Esophagus muscularis mucosa (tissue), 4 donors: ENCODE results near the gene FOXC2. TPM values are rescaled to one million over a fixed set of nuclear protein-coding genes. Genes with fewer than 3 reads are reported as not detected.

Experiments
- DNase-seq: peaks from one replicate; pipeline ENCODE4 v3.0.0-alpha.2; 2017; ENCODE audit errors: extremely low spot score
- H3K27ac ChIP-seq, 4 donors: fragments of 200-600 bp; sonication (generic); replicated peaks in 1 of 4; 1 replicate in 3 of 4; 2 replicates in 1 of 4; pipeline ENCODE4 v1.5.1; 2016 to 2019; ENCODE audit warnings: mild to moderate bottlenecking in 1 of 4
- H3K27me3 ChIP-seq, 4 donors: fragments of 200-600 bp; sonication (generic); one replicate each; pipeline versions ENCODE4 v1.5.1 to v1.6.0; 2016 to 2019
- H3K36me3 ChIP-seq, 4 donors: fragments of 200-600 bp; sonication (generic); one replicate each; pipeline ENCODE4 v1.5.1; 2016 to 2019
- H3K4me1 ChIP-seq, 4 donors: fragments of 200-600 bp; sonication (generic); one replicate each; pipeline ENCODE4 v1.5.1; 2016 to 2019
- H3K4me3 ChIP-seq, 4 donors: fragments of 200-600 bp; sonication (generic); 1 replicate in 2 of 4; 2 replicates in 2 of 4; pipeline ENCODE4 v1.5.1; 2016 to 2019; ENCODE audit warnings: mild to moderate bottlenecking in 4 of 4, moderate library complexity in 1 of 4
- H3K9me3 ChIP-seq, 4 donors: fragments of 200-600 bp; sonication (generic); 1 replicate in 3 of 4; 2 replicates in 1 of 4; pipeline ENCODE4 v1.5.1; 2016 to 2019
- EP300 ChIP-seq: sonication (generic); formaldehyde crosslinking; IDR thresholded peaks from one replicate; pipeline ENCODE4 v1.6.1; 2017; ENCODE audit warnings: antibody characterized with exemption
- POLR2A ChIP-seq: fragments of 450-650 bp; IDR thresholded peaks from one replicate; pipeline ENCODE4 v1.6.1; 2017; ENCODE audit warnings: antibody characterized with exemption, moderate library complexity, mild to moderate bottlenecking, low read depth
- POLR2AphosphoS5 ChIP-seq, 2 donors: sonication (generic); formaldehyde crosslinking; IDR thresholded peaks; one replicate each; pipeline ENCODE4 v1.6.1; 2017; ENCODE audit warnings: antibody characterized with exemption in 2 of 2
- WGBS: methylation state at CpG from one replicate; pipeline ENCODE4 v1.1.5; 2018; 5-methylcytosine and 5-hydroxymethylcytosine counted together
- intact Hi-C: fragments of 100-400 bp; cut with DNase I; formaldehyde crosslinking; loops from one replicate; pipeline ENCODE4 v1.15.1; 2023
- total RNA-seq, 4 donors: library from RNA; depleted of rRNA; stranded (reverse); fragments of >200 nt; gene quantifications; one replicate each; pipeline versions ENCODE4 v1.1.0 to v1.2.1, GENCODE V29; 2016
- TF ChIP-seq, protein P1 (sequence below), 3 experiments: fragments of 200-600 bp in 2 of 3; fragments of 450-650 bp in 1 of 3; sonication (generic) in 2 of 3; IDR thresholded peaks; one replicate each; pipeline ENCODE4 v1.5.1; 2017 to 2019; ENCODE audit warnings: antibody characterized with exemption in 3 of 3, mild to moderate bottlenecking in 2 of 3, moderate library complexity in 1 of 3

Gene FOXC2
- total RNA-seq, 4 donors from 2014 or later: 0.71 to 1.7 (median 1.1) TPM

DNA sequence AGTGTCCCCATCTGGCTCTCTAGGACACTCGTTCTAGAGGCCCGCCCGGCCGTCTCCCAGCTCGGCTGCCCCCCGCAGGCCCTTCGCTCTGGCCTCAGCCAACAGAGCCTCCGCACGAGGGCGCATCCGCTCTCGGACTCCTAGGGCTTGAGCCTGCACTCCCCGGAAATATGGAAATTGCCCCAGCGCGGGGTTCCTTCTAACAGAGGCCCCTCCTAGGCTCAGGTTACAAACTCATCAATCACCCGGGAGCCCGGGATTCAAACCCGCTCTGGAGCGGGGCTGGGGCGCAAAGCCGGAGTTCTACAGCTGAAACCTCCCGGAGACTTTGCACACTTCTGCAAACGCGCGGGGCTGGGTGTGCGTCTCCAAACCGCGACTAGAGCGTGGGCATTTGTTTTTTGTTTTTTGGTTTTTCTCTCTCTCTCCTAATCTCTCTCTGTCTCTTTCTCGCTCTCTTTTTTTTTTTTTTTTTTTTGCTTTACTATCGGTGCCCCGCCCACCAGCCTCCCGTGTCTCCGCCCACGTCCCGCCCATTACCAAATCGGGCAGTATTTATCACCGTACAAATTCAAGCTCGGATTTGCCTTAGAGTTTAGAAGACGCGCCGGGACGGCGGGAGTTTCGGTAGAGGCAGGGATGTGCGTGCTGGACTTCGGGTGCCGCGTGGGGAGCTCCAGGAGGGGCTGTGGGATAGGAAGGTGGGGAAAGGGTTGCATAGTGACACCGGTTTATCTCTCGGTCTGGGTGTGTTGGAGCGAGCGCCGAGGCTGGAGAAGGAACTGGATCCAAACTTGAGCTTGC lies 9.3 kb downstream of the FOXC2 start:
- TF ChIP-seq POLR2A: no peak
- TF ChIP-seq, protein P1, sequence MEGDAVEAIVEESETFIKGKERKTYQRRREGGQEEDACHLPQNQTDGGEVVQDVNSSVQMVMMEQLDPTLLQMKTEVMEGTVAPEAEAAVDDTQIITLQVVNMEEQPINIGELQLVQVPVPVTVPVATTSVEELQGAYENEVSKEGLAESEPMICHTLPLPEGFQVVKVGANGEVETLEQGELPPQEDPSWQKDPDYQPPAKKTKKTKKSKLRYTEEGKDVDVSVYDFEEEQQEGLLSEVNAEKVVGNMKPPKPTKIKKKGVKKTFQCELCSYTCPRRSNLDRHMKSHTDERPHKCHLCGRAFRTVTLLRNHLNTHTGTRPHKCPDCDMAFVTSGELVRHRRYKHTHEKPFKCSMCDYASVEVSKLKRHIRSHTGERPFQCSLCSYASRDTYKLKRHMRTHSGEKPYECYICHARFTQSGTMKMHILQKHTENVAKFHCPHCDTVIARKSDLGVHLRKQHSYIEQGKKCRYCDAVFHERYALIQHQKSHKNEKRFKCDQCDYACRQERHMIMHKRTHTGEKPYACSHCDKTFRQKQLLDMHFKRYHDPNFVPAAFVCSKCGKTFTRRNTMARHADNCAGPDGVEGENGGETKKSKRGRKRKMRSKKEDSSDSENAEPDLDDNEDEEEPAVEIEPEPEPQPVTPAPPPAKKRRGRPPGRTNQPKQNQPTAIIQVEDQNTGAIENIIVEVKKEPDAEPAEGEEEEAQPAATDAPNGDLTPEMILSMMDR (IDR thresholded peaks at IDR 0.05): peak; percentile 17 to 34 (median 28)
- TF ChIP-seq POLR2AphosphoS5 (IDR thresholded peaks at IDR 0.05): peak; percentile 36 to 69
- no peak for TF ChIP-seq EP300
- Histone ChIP-seq H3K4me1 (peaks cover 9 to 35% (median 28%) of the 10 kb centered on the region in 4 donors), H3K4me3 (peak overlapping the region; percentile 31 to 48 (median 38)), H3K27ac (peak overlapping the region; percentile 3 to 47 (median 40)), H3K27me3 (peaks cover 0 to 98% (median 53%) of the 10 kb centered on the region in 4 donors), H3K9me3 (no peaks in the 10 kb centered on the region), H3K36me3 (no peaks in the 10 kb centered on the region)
- no peak for DNase-seq
- 1% methylated on average over 49 of the region's 54 CpGs for WGBS
- intact Hi-C loops: no loop called here

DNA sequence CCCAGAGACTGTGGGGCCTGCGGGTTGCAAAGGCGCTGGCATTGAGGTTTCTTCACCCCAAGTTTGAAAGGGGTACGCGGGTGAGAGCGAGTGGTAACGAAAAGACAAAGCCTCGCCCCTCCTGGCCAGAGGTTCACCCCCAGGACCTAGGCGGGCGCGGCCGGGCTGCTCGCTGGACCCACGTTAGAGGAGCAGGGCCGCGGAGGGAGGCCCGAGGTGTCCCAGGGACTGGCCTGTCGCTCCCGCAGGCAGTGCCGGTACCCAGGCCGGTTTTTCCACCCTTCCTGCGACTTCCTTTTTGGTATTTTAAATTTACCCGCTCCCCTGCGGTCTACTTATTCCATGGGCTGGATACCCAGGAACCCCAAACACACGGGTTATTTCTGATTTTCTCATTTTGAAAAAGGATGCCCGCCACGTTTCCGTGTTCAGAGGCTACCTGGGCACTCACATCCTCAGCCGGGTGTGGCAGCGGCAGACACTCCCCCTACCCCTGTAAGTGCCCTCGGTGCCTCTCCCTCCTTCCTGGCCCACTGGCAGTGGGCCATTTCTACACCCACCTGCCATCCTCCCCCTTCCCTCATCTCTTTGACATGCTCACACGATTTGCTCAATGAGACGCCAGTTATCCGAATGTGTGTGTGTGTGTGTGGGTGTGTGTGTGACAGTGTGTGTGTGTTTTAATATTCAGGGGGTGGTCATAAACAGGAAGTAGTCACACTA lies 10.1 kb downstream of the FOXC2 start:
- peak overlapping the region; percentile 31 to 48 (median 38) for H3K4me3 ChIP-seq
- intact Hi-C loops: no loop called here
- no peaks in the 10 kb centered on the region for H3K36me3 ChIP-seq
- no peak for TF ChIP-seq POLR2AphosphoS5 (IDR thresholded peaks at IDR 0.05)
- WGBS: 31% methylated on average over 22 of the region's 33 CpGs
- DNase-seq: no peak
- peaks cover 0 to 93% (median 49%) of the 10 kb centered on the region in 4 donors for H3K27me3 ChIP-seq
- peaks cover 9 to 35% (median 28%) of the 10 kb centered on the region in 4 donors for H3K4me1 ChIP-seq
- H3K27ac ChIP-seq: peak overlapping the region; percentile 8 to 47 (median 40)
- H3K9me3 ChIP-seq: no peaks in the 10 kb centered on the region

DNA sequence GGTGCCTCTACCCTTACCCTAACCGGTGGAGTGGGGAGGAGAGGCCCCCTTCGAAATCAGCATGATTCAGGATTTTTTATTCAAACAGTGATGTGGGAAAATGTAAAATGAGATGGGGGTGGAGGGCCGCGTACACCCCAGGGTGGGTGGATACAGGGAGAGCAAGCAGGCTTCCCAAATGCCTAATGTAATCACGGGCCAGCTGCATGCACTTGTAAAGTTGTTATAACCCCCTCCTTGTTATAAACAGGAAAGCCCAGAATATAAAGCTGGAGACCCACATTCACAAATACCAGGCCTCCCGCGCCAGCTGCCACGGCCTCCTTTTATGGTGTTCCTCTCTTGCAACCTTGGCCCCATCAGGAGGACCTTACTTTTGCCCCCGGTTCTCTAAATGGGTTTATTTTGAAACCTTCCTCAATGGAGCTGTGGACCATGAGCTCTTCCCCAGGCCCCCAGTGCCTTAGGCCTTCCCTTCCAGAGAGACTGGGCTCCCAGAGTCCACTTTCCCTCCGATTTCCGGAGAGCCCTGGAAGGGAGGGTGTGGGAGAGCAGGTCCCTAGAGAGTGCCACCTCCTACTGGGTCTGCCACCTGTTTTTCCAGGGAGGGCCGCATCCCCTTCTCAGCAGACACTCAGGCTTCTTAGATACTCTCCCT lies 10.8 kb downstream of the FOXC2 start:
- peak overlapping the region in 3 of 4 donors; percentile 8 to 41 (median 31) for H3K27ac ChIP-seq
- no peaks in the 10 kb centered on the region for H3K36me3 ChIP-seq
- H3K4me1 ChIP-seq: peaks cover 9 to 35% (median 28%) of the 10 kb centered on the region in 4 donors
- H3K9me3 ChIP-seq: no peaks in the 10 kb centered on the region
- H3K27me3 ChIP-seq: peaks cover 0 to 86% (median 48%) of the 10 kb centered on the region in 4 donors
- peak overlapping the region in 1 of 4 donors; percentile 48 for H3K4me3 ChIP-seq
- intact Hi-C loops: no loop called here
- no peak for DNase-seq
- WGBS: 60% methylated on average over 12 of the region's 12 CpGs
- no peak for TF ChIP-seq POLR2AphosphoS5 (IDR thresholded peaks at IDR 0.05)
- TF ChIP-seq, protein P1 (IDR thresholded peaks at IDR 0.05): no peak
- no peak for TF ChIP-seq EP300
- no peak for TF ChIP-seq POLR2A

DNA sequence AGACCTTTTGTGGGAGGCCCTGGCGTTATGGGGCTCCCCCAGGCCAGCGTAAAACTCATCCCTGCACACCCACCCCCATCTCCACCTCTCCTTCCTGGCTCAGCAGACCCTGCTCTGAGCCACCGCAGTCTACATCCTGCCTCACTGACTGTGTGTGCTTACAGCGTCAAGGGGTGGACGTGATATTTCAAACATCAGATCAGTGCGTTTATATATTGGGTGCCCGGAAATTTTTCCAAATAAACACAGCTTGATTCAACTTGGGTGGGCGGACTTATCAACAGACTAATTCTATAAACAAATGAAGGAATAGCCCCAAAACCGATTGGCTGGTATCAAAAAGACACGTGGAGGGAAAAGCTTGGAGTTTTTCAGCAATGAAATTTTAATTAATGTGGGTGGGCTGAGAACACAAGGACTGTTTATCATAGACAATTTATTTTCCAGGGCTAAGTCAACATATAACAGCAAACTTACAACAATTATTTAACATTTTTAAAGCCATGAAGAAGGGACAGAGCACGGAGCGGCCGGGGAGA lies 11.5 kb downstream of the FOXC2 start, which contains the start of gene FOXL1:
FOXL1 (plus strand) TSS at position 489 of the 539 bp plus-strand sequence. CDS start 175 bp downstream, outside the sequence.
- Histone ChIP-seq H3K9me3 (no peaks in the 10 kb centered on the region), H3K27me3 (peaks cover 0 to 84% (median 45%) of the 10 kb centered on the region in 4 donors), H3K4me3 (peak within 1 kb of the TSS; percentile 17 to 39 (median 26)), H3K36me3 (no peaks in the 10 kb centered on the region), H3K4me1 (peaks cover 9 to 35% (median 28%) of the 10 kb centered on the region in 4 donors), H3K27ac (peak within 1 kb of the TSS; percentile 22 to 58 (median 33))
- intact Hi-C loops: no loop called here
- 46% methylated on average over 13 of the region's 13 CpGs for whole genome bisulfite sequencing
- no peak for DNase-seq
- TF ChIP-seq, protein P1 (IDR thresholded peaks at IDR 0.05): no peak
- TF ChIP-seq EP300: no peak
- no peak for TF ChIP-seq POLR2AphosphoS5 (IDR thresholded peaks at IDR 0.05)
- TF ChIP-seq POLR2A: no peak
